Measurements from ENCODE around the gene EEF2K.
"Not testable (repeated sequence)": the region's sequence is repeated elsewhere in the genome, so short reads cannot be mapped to it uniquely, and the experiment has no call there.

The EEF2K gene

GRCh38 chr16:22190081-22190775 is 15.8 kb upstream of the EEF2K start:
- peak; percentile 99 for DNase-seq (ENCODE audit: low read depth)

GRCh38 chr16:22190776-22191531 is 15.1 kb upstream of the EEF2K start:
- DNase-seq (ENCODE audit: low read depth): peak; percentile 99

GRCh38 chr16:22191532-22192260 is 14.4 kb upstream of the EEF2K start:
- DNase-seq (ENCODE audit: low read depth): no peak

- DNase-seq (ENCODE audit: low read depth): peak; percentile 98
Observed at GRCh38 chr16:22192261-22193062, 13.6 kb upstream of the EEF2K start.

- DNase-seq (ENCODE audit: low read depth): no peak
Observed at GRCh38 chr16:22193063-22193411, 13.0 kb upstream of the EEF2K start.

GRCh38 chr16:22194707-22195444 is 11.2 kb upstream of the EEF2K start:
- DNase-seq (ENCODE audit: low read depth): no peak

GRCh38 chr16:22195445-22195694 is 10.7 kb upstream of the EEF2K start:
- no peak for DNase-seq (ENCODE audit: low read depth)

- peak; percentile 84 for DNase-seq (ENCODE audit: low read depth)
Observed at GRCh38 chr16:22195695-22196558, 10.2 kb upstream of the EEF2K start.

- not testable (repeated sequence) for DNase-seq (ENCODE audit: low read depth)
Observed at GRCh38 chr16:22196559-22197168, 9.4 kb upstream of the EEF2K start.

- DNase-seq (ENCODE audit: low read depth): peak; percentile 23
Observed at GRCh38 chr16:22198547-22199293, 7.4 kb upstream of the EEF2K start.

- DNase-seq (ENCODE audit: low read depth): no peak
Observed at GRCh38 chr16:22202261-22202637, 3.8 kb upstream of the EEF2K start.

GRCh38 chr16:22203091-22203490 is 3.0 kb upstream of the EEF2K start:
- no peak for DNase-seq (ENCODE audit: low read depth)

GRCh38 chr16:22204091-22204655 is 1.9 kb upstream of the EEF2K start:
- no peak for DNase-seq (ENCODE audit: low read depth)

- DNase-seq (ENCODE audit: low read depth): no peak
Observed at GRCh38 chr16:22205577-22206012, 483 bp upstream of the EEF2K start.

GRCh38 chr16:22206842-22207714 is 1.0 kb downstream of the EEF2K start:
- peak; percentile 64 for DNase-seq (ENCODE audit: low read depth)

- no peak for DNase-seq (ENCODE audit: low read depth)
Observed at GRCh38 chr16:22207715-22208360, 1.8 kb downstream of the EEF2K start.

GRCh38 chr16:22210285-22210684 is 4.2 kb downstream of the EEF2K start:
- no peak for DNase-seq (ENCODE audit: low read depth)

GRCh38 chr16:22210854-22211253 is 4.8 kb downstream of the EEF2K start:
- no peak for DNase-seq (ENCODE audit: low read depth)
